Liver (tissue), 9 donors: ENCODE data around the gene MIF4GD. TPM values are rescaled to one million over a fixed set of nuclear protein-coding genes. Genes with fewer than 3 reads are reported as not detected.

Source experiments
- DNase-seq: peaks from one replicate; pipeline ENCODE4 v3.0.0-alpha.2; 2017; ENCODE audit warnings: low spot score
- H3K27ac ChIP-seq, 2 donors: one replicate each; pipeline ENCODE4 v1.7.0; 2013; ENCODE audit warnings: inconsistent platforms in 2 of 2, low read length in 2 of 2, control low read depth in 1 of 2, low read depth in 1 of 2, mild to moderate bottlenecking in 1 of 2
- H3K27me3 ChIP-seq, 4 donors: one replicate each; pipeline versions ENCODE4 v1.6.1 to v1.7.0; 2013; ENCODE audit warnings: low read length in 3 of 4, inconsistent platforms in 1 of 4, mild to moderate bottlenecking in 1 of 4, moderate library complexity in 1 of 4; ENCODE audit not compliant: control insufficient read depth in 4 of 4, insufficient read depth in 4 of 4
- H3K36me3 ChIP-seq, 4 donors: one replicate each; pipeline versions ENCODE4 v1.6.1 to v1.7.0; 2013; ENCODE audit warnings: low read length in 3 of 4, mild to moderate bottlenecking in 3 of 4, low read depth in 1 of 4, moderate library complexity in 1 of 4; ENCODE audit not compliant: control insufficient read depth in 4 of 4, insufficient read depth in 3 of 4
- H3K4me1 ChIP-seq, 4 donors: one replicate each; pipeline versions ENCODE4 v1.6.1 to v1.7.0; 2013; ENCODE audit warnings: low read length in 3 of 4, mild to moderate bottlenecking in 3 of 4, moderate library complexity in 1 of 4; ENCODE audit not compliant: control insufficient read depth in 4 of 4, insufficient read depth in 4 of 4
- H3K4me3 ChIP-seq, 3 donors: one replicate each; pipeline versions ENCODE4 v1.6.1 to v1.7.0; 2013; ENCODE audit warnings: low read length in 3 of 3, control low read depth in 1 of 3, low read depth in 1 of 3, mild to moderate bottlenecking in 1 of 3
- H3K9ac ChIP-seq, 2 donors: one replicate each; pipeline ENCODE4 v1.7.0; 2013; ENCODE audit warnings: low read length in 2 of 2, mild to moderate bottlenecking in 2 of 2, moderate library complexity in 2 of 2, control low read depth in 1 of 2, low read depth in 1 of 2
- H3K9me3 ChIP-seq, 4 donors: one replicate each; pipeline versions ENCODE4 v1.6.1 to v1.7.0; 2013; ENCODE audit warnings: low read length in 3 of 4; ENCODE audit not compliant: control insufficient read depth in 4 of 4
- FOXA1 ChIP-seq: IDR thresholded peaks from 2 replicates; pipeline ENCODE4 v1.6.1; 2016; ENCODE audit warnings: antibody characterized with exemption
- FOXA2 ChIP-seq: IDR thresholded peaks from 2 replicates; pipeline ENCODE4 v1.6.1; 2016; ENCODE audit warnings: antibody characterized with exemption
- GABPA ChIP-seq, 2 donors: IDR thresholded peaks in 1 of 2; conservative IDR thresholded peaks in 1 of 2; 2 replicates each; pipeline ENCODE4 v1.6.1; 2016; ENCODE audit warnings: antibody characterized with exemption in 2 of 2, mild to moderate bottlenecking in 1 of 2, moderate library complexity in 1 of 2
- HNF4A ChIP-seq, 2 donors: conservative IDR thresholded peaks; 2 replicates each; pipeline ENCODE4 v1.6.1; 2016; ENCODE audit warnings: antibody characterized with exemption in 2 of 2, mild to moderate bottlenecking in 2 of 2
- HNF4G ChIP-seq: IDR thresholded peaks from 2 replicates; pipeline ENCODE4 v1.6.1; 2016; ENCODE audit warnings: antibody characterized with exemption
- JUND ChIP-seq, 2 donors: IDR thresholded peaks; 2 replicates each; pipeline ENCODE4 v1.6.1; 2016; ENCODE audit warnings: antibody characterized with exemption in 2 of 2
- NR2F2 ChIP-seq: IDR thresholded peaks from 2 replicates; pipeline ENCODE4 v1.6.1; 2016; ENCODE audit warnings: antibody characterized with exemption
- RAD21 ChIP-seq, 2 donors: IDR thresholded peaks; 2 replicates each; pipeline ENCODE4 v1.6.1; 2016; ENCODE audit warnings: antibody characterized with exemption in 2 of 2, mild to moderate bottlenecking in 2 of 2
- RXRA ChIP-seq, 2 donors: IDR thresholded peaks; 2 replicates each; pipeline ENCODE4 v1.6.1; 2017 to 2018; ENCODE audit warnings: antibody characterized with exemption in 2 of 2, mild to moderate bottlenecking in 1 of 2
- SP1 ChIP-seq: IDR thresholded peaks from 2 replicates; pipeline ENCODE4 v1.6.1; 2018; ENCODE audit warnings: antibody characterized with exemption, mild to moderate bottlenecking
- TAF1 ChIP-seq: conservative IDR thresholded peaks from 2 replicates; pipeline ENCODE4 v1.6.1; 2016; ENCODE audit warnings: antibody characterized with exemption, mild to moderate bottlenecking
- YY1 ChIP-seq: IDR thresholded peaks from 2 replicates; pipeline ENCODE4 v1.6.1; 2016; ENCODE audit warnings: antibody characterized with exemption, mild to moderate bottlenecking
- ZBTB33 ChIP-seq: IDR thresholded peaks from 2 replicates; pipeline ENCODE4 v1.6.1; 2016; ENCODE audit warnings: antibody characterized with exemption
- WGBS: extraction: QIAGEN DNeasy Blood & Tissue Kit; methylation state at CpG from one replicate; pipeline ENCODE4 v1.1.7; 2013; 5-methylcytosine and 5-hydroxymethylcytosine counted together
- polyA plus RNA-seq, 2 donors: library from polyadenylated mRNA; stranded (reverse) in 1 of 2; unstranded in 1 of 2; fragments of 200-250 nt in 1 of 2; fragments of >200 nt in 1 of 2; fragmentation: Nextera tagmentation in 1 of 2; extraction: Ambion mirVana in 1 of 2; gene quantifications; one replicate each; pipeline versions ENCODE4 v1.2.1 to v1.2.3, GENCODE V29; 2013 to 2015
- total RNA-seq, 2 donors: library from RNA; depleted of rRNA; stranded (reverse); fragments of >200 nt; gene quantifications; one replicate each; pipeline ENCODE4 v1.2.3, GENCODE V29; 2014
- TF ChIP-seq, protein P1 (sequence below): IDR thresholded peaks from 2 replicates; pipeline ENCODE4 v1.6.1; 2016; ENCODE audit warnings: antibody characterized with exemption
- TF ChIP-seq, protein P2 (sequence below): IDR thresholded peaks from 2 replicates; pipeline ENCODE4 v1.6.1; 2016; ENCODE audit warnings: antibody characterized with exemption
- TF ChIP-seq, protein P3 (sequence below): fragments of 150-350 bp; IDR thresholded peaks from 2 replicates; pipeline ENCODE4 v1.5.1; 2017; ENCODE audit warnings: improper control_type of control experiment, low read depth, low read length; ENCODE audit not compliant: missing input control
- TF ChIP-seq, protein P4 (sequence below): IDR thresholded peaks from 2 replicates; pipeline ENCODE4 v1.6.1; 2016; ENCODE audit warnings: antibody characterized with exemption, mild to moderate bottlenecking
- donor health status: healthy.
- donor health status: healthy.
- donor health status: healthy.
- donor health status: healthy.
- donor health status: healthy.

MIF4GD gene
- total and polyA plus RNA-seq, 4 donors: 6.2 to 13.6 (median 9.7) TPM

DNA sequence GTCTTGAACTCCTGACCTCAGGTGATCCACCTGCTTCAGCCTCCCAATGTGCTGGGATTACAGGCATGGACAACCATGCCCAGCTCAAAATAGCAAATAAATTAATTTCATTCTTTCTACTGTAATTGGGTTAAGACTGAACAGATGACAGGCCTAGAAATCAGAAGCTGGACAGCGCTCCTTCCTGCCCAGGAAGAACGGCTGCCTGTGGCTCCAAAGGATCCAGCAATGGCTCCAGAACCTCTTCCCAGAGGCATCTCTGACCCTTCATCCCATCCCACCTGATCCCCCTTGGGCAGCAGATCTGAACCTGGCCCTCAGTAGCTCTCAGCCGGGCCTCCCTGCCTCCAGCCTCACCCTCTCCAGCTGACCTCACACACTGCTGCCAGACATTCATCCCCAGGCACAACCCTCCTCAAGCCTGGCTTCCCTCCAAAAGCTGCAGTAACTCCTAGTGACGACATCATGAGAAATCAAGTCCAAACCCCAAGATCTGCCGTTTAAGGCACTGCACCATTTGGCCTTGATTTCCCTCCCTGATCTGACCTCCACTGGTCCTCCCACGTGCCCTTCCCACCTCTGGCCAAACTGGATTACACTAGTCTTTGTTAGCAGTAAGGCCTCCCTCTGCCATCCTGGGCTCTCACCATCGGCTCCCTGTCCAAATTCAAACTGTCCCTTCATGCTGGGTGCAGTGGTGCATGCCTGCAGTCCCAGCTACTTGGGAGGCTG is 3.1 kb upstream of the MIF4GD start:
- peaks cover 0 to 3% (median 2%) of the 10 kb centered on the region in 4 donors for H3K36me3 ChIP-seq
- 84% methylated on average over 7 of the region's 7 CpGs for WGBS
- no peak for DNase-seq
- TF ChIP-seq RXRA (IDR thresholded peaks at IDR 0.05) (no peak), RAD21 (IDR thresholded peaks at IDR 0.05) (no peak), ZBTB33 (no peak), FOXA1 (no peak)
- TF ChIP-seq, protein P1, sequence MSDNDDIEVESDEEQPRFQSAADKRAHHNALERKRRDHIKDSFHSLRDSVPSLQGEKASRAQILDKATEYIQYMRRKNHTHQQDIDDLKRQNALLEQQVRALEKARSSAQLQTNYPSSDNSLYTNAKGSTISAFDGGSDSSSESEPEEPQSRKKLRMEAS: no peak
- no peak overlapping the region for H3K4me3 ChIP-seq
- H3K27me3 ChIP-seq: no peaks in the 10 kb centered on the region
- no peaks in the 10 kb centered on the region for H3K9me3 ChIP-seq
- H3K9ac ChIP-seq: no peak overlapping the region
- H3K4me1 ChIP-seq: peaks cover 7 to 21% (median 17%) of the 10 kb centered on the region in 4 donors
- no peak overlapping the region for H3K27ac ChIP-seq

GRCh38 chr17:75272848-75273184 is 1.8 kb upstream of the MIF4GD start:
- H3K27ac ChIP-seq: no peak overlapping the region
- DNase-seq: no peak
- WGBS: 90% methylated on average over 3 of the region's 3 CpGs
- no peaks in the 10 kb centered on the region for H3K27me3 ChIP-seq
- peaks cover 7 to 21% (median 17%) of the 10 kb centered on the region in 4 donors for H3K4me1 ChIP-seq
- TF ChIP-seq, protein P2, sequence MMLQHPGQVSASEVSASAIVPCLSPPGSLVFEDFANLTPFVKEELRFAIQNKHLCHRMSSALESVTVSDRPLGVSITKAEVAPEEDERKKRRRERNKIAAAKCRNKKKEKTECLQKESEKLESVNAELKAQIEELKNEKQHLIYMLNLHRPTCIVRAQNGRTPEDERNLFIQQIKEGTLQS: no peak
- TF ChIP-seq ZBTB33 (no peak), FOXA2 (no peak), RXRA (IDR thresholded peaks at IDR 0.05) (no peak), JUND (IDR thresholded peaks at IDR 0.05) (no peak), RAD21 (IDR thresholded peaks at IDR 0.05) (no peak), TAF1 (no peak), SP1 (no peak), NR2F2 (no peak), YY1 (no peak), HNF4A (conservative IDR thresholded peaks at IDR 0.05) (no peak), FOXA1 (no peak), HNF4G (no peak), GABPA (IDR thresholded peaks at IDR 0.05 in 1 of 2, conservative IDR thresholded peaks at IDR 0.05 in 1 of 2) (no peak)
- TF ChIP-seq, protein P3, sequence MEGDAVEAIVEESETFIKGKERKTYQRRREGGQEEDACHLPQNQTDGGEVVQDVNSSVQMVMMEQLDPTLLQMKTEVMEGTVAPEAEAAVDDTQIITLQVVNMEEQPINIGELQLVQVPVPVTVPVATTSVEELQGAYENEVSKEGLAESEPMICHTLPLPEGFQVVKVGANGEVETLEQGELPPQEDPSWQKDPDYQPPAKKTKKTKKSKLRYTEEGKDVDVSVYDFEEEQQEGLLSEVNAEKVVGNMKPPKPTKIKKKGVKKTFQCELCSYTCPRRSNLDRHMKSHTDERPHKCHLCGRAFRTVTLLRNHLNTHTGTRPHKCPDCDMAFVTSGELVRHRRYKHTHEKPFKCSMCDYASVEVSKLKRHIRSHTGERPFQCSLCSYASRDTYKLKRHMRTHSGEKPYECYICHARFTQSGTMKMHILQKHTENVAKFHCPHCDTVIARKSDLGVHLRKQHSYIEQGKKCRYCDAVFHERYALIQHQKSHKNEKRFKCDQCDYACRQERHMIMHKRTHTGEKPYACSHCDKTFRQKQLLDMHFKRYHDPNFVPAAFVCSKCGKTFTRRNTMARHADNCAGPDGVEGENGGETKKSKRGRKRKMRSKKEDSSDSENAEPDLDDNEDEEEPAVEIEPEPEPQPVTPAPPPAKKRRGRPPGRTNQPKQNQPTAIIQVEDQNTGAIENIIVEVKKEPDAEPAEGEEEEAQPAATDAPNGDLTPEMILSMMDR: no peak
- TF ChIP-seq, protein P4, sequence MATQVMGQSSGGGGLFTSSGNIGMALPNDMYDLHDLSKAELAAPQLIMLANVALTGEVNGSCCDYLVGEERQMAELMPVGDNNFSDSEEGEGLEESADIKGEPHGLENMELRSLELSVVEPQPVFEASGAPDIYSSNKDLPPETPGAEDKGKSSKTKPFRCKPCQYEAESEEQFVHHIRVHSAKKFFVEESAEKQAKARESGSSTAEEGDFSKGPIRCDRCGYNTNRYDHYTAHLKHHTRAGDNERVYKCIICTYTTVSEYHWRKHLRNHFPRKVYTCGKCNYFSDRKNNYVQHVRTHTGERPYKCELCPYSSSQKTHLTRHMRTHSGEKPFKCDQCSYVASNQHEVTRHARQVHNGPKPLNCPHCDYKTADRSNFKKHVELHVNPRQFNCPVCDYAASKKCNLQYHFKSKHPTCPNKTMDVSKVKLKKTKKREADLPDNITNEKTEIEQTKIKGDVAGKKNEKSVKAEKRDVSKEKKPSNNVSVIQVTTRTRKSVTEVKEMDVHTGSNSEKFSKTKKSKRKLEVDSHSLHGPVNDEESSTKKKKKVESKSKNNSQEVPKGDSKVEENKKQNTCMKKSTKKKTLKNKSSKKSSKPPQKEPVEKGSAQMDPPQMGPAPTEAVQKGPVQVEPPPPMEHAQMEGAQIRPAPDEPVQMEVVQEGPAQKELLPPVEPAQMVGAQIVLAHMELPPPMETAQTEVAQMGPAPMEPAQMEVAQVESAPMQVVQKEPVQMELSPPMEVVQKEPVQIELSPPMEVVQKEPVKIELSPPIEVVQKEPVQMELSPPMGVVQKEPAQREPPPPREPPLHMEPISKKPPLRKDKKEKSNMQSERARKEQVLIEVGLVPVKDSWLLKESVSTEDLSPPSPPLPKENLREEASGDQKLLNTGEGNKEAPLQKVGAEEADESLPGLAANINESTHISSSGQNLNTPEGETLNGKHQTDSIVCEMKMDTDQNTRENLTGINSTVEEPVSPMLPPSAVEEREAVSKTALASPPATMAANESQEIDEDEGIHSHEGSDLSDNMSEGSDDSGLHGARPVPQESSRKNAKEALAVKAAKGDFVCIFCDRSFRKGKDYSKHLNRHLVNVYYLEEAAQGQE: no peak
- TF ChIP-seq, protein P1: no peak
- no peak overlapping the region for H3K4me3 ChIP-seq
- no peak overlapping the region for H3K9ac ChIP-seq
- peaks cover 0 to 3% (median 1%) of the 10 kb centered on the region in 4 donors for H3K36me3 ChIP-seq
- H3K9me3 ChIP-seq: no peaks in the 10 kb centered on the region
